ENCODE results near the gene TFAP2E.

DNA sequence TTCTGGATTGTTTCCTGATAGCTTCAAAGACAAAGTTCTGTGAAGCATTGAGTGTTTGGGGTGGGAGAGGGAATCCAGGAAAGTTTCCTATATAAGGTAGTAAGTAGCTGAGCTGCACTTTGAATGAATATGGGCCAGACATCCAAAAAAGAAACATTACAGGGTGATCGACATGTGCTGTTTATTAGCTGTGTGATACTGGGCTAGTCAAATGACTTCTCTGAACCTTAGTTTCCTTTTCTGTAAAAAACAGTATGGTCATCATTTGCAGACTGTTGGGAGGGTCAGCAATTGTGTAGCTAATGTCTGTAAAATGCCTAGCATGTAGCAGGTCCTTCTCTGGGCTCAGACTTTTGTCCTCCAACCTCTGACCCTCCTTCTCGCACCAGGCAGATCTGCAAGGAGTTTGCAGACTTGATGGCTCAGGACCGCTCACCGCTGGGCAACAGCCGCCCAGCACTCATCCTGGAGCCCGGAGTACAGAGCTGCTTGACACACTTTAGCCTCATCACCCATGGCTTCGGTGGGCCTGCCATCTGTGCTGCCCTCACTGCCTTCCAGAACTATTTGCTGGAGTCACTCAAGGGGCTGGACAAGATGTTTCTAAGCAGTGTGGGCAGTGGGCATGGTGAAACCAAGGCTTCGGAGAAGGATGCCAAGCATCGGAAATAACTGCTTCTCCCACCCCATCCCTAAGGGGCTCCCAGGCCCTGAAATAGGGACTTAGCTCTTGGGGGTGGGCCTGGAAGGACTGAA, 21.1 kb downstream of the TFAP2E start:
- TF ChIP-seq, protein P1, sequence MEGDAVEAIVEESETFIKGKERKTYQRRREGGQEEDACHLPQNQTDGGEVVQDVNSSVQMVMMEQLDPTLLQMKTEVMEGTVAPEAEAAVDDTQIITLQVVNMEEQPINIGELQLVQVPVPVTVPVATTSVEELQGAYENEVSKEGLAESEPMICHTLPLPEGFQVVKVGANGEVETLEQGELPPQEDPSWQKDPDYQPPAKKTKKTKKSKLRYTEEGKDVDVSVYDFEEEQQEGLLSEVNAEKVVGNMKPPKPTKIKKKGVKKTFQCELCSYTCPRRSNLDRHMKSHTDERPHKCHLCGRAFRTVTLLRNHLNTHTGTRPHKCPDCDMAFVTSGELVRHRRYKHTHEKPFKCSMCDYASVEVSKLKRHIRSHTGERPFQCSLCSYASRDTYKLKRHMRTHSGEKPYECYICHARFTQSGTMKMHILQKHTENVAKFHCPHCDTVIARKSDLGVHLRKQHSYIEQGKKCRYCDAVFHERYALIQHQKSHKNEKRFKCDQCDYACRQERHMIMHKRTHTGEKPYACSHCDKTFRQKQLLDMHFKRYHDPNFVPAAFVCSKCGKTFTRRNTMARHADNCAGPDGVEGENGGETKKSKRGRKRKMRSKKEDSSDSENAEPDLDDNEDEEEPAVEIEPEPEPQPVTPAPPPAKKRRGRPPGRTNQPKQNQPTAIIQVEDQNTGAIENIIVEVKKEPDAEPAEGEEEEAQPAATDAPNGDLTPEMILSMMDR (conservative IDR thresholded peaks at IDR 0.05) = no peak
- no peak for TF ChIP-seq EZH2 (IDR thresholded peaks at IDR 0.05; ENCODE audit: low read depth)

Measured in PC-9 (cell line).